ENCODE data around the gene MAOB.
A peak's percentile ranks its signal among the peaks of the same experiment; 100 is the strongest.
"Not testable (repeated sequence)": the region's sequence is repeated elsewhere in the genome, so short reads cannot be mapped to it uniquely, and the experiment has no call there.

The MAOB gene

DNA sequence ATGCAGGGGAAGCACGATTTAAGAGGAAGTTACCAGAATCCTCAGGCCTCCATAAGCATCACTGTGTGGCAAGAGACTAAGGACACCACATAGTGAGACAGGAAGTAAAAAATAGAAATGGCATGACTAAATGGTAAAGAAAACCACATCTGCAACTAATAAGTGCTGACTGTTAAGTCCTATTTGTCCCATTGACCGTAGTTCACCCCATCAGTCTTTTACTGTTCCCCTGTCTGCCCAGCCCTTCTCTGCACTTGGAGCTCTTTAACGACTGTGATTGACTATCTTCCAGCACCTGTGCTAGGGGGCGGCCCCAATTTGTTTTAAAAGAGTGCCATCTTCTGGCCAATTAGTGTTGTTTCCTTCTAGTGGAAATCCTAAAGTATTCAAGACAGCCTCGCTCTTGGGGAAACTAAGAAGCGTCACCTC, 132.0 kb downstream of the MAOB start:
- peak; percentile 79 for DNase-seq

DNA sequence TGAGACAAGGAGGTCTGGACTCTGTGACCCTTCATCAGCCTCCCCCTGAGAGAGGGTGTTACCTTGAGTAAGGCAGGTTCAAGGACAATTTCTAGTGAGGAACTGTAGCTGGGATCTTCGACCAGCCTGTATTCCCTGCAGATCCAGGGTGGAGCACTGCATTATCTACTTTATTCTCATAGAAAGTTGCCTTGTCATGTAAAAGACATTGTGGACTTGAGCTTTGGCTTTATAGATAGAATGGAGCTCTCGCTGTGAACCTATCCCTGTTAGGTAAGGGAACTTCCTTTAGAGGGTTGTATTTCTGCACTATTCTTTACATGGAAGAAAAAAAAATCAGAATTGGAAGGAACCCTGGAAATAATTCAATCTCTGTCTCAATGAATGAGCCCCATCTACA, 134.8 kb downstream of the MAOB start:
- no peak for DNase-seq

GRCh38 chrX:43745938-43746721, 136.1 kb downstream of the MAOB start:
- DNase-seq: no peak

DNA sequence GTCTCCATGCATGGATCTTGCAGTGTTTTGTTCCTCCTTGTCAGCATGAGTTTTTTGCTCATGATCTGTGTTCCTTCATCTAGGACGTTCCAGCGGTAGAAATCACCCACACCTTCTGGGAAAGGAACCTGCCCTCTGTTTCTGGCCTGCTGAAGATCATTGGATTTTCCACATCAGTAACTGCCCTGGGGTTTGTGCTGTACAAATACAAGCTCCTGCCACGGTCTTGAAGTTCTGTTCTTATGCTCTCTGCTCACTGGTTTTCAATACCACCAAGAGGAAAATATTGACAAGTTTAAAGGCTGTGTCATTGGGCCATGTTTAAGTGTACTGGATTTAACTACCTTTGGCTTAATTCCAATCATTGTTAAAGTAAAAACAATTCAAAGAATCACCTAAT, 138.0 kb downstream of the MAOB start:
- DNase-seq: no peak

DNA sequence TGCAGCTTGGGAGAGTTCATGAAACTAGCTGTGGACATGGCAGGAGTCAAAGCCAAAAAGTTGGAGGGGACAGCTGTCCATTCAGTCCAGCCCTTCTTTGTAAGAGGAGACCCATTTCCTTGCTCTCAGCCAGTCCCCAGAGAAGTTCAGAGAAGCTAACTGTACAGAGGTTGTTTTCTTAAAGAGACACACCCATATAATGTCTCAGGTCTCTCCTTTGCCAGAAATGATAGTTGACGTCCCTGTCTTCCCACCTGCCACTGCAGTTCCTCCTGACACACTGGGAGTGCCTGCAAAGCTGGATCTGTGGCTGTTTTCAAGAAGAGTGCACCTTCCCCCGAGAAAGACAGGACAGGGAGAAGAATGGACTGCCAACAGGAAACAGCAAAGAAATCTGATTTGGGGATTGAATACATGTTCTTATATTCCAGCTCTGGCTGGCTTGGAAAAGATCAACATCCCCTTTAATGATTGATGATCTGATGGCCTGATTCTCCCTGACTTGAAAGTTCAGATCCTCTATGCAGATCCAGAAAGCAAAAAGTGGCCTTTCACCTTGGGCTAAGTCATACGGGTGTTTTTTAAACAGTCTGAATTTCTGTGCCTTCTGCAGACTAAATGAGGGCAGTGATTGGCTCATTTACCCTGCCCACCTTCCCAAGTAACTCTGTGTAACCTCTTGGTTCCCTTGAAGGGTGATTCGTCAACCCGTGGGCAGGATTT, 139.0 kb downstream of the MAOB start:
- no peak for DNase-seq

DNA sequence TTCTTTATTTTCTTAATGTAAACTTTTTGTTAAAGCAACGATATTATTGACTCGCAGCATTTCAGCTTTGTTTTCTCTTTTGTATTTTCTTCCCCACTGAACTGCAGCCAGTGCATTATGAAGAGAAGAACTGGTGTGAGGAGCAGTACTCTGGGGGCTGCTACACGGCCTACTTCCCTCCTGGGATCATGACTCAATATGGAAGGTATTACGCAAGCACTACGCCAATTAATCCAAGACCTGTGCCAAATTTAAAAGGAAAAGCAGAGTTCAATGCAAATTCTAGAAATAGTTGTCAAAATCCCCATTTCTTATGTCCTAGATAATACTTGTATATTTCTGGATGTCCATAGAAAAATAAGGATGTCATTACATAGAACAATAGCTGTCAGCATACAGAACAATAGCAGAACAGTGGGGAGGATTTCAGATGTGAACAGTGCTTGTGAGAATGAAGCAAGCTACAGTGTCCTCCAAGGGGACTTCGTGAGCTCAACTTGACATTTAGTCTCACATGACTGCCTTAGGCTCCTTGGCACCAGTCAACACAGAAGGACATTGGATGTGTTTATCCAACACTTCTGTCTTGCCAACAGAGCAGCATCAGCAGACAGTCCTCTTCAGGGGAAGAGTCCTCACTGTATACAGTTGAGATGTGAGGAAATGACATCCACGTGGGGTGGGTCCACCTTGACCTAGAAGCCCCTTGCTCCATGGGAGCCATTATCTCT, 140.2 kb downstream of the MAOB start:
- DNase-seq: peak; percentile 42

DNA sequence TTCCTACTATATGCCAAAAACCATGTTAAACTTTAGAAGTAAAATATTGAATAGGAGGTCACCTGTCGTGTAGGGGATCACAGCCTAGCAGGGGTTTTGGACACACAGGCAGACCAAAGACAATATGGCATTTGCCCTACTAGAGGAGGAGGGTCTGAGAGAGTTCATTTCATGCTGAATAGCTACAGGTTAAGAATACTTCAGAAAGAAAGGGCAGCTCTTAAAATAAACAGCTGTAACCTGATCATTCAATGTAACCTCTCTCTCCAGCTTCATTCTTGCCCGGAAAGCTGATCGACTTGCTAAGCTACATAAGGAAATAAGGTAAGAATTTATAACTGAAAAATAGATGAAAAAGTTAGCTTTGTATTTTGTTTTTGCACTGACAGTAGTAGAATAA, 146.3 kb downstream of the MAOB start:
- no peak for DNase-seq

- no peak for DNase-seq
Observed at GRCh38 chrX:43735534-43735933, 146.7 kb downstream of the MAOB start.

- no peak for DNase-seq
Observed at GRCh38 chrX:43734444-43734843, 147.8 kb downstream of the MAOB start.

DNA sequence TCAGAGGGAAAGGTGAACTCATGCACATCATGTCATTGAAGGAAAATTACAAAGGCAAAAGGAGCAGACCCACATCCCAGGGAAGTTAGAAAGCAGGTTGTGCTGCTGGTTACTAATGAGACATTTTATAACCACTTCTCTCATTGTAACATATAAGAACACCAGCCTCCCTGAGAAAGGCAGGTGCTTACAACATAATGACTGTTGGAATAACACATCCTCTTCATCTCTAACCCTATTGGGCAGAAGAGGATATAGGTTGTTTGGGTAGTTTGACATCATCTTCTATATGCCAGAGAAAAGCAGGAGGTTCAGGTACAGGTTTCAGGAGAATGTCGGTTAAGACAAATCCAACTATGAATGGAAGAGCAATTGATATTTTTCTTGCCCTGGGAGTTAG, 148.6 kb downstream of the MAOB start:
- no peak for DNase-seq

- no peak for DNase-seq
Observed at GRCh38 chrX:43731086-43731485, 151.2 kb downstream of the MAOB start.

DNA sequence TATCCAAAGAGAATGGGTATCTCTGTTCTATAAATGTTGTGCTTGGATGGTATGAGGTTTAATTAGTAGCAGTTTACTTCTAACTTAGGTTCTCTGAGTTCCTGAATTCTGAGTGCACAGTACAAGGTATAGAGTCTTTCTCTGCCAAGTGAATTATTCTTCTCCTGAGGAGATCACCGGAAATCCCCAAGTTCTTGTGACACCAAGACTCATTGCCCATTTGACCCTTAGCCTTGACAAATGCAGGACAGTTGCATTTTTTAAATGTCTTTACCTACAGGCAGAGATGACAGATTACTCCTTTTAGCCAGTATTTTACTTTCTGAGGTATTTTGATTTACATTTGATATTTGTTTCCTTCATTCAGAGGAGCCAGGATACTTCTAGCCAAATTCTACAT, 153.3 kb downstream of the MAOB start:
- peak; percentile 28 for DNase-seq

GRCh38 chrX:43728002-43728401, 154.2 kb downstream of the MAOB start:
- DNase-seq: no peak

DNA sequence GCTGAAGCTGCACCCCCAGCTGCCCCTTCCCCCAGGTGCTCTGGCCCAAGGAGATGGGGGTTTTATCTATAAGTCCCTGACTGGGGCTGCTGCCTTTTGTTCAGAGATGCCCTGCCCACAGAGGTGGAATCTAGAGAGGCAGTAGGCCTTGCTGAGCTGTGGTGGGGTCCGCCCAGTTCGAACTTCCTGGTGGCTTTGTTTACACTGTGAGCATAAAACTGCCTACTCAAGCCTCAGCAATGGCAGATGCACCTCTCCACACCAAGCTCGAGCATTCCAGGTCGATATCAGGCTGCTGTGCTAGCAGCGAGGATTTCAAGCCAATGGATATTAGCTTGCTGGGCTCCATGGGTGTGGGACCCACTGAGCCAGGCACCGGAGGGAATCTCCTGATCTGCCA, 155.0 kb downstream of the MAOB start:
- DNase-seq: not testable (repeated sequence)

DNA sequence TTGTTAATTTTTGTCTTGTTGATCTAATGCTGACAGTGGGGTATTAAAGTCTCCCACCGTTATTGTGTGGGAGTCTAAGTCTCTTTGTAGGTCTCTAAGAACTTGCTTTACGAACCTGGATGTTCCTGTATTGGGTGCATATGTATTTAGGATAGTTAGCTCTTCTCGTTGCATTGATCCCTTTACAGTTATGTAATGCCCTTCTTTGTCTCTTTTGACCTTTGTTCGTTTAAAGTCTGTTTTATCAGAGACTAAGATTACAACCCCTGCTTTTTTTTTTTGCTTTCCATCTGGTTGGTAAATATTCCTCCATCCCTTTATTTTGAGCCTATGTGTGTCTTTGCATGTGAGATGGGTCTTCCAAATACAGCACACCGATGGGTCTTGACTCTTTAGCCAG, 157.0 kb downstream of the MAOB start:
- not testable (repeated sequence) for DNase-seq

- DNase-seq: no peak
Observed at GRCh38 chrX:43720961-43721360, 161.3 kb downstream of the MAOB start.

GRCh38 chrX:43720082-43720481, 162.2 kb downstream of the MAOB start:
- no peak for DNase-seq

GRCh38 chrX:43718956-43719355, 163.3 kb downstream of the MAOB start:
- no peak for DNase-seq

DNA sequence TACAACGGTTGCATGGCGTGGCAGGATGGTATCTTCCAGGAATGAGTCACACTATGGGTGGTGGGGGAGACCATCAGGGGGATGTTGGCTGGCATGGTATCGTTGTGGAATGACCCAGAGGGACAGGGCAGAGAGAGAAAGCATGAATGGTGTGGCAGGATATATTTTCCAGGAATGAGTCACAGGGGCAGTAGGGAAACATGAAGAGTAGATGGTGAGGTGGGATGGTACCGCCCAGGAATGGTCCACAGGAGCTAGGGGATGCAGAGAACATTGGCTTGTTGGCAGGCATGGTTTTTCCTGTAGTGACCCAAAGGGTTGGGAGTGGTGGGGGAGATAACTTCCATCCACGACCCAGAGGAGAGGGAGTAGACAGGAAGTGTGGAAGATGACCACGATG, 163.7 kb downstream of the MAOB start:
- DNase-seq: no peak

DNA sequence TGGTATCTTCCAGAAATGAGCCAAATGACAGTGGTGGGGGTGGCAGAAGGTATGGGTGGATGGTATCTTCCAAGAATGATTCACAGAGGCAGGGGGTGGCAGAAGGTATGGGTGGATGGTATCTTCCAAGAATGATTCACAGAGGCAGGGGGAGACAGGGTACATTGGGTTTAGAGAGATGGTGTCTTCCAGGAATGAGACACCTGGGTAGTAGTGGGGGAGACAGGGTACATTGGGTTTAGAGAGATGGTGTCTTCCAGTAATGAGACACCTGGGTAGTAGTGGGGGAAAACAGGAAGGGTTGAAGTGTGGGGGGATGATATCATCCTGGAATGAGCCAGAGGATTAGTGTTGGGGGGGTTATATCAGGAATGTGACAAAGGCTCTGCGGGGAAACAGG, 164.2 kb downstream of the MAOB start:
- no peak for DNase-seq

DNA sequence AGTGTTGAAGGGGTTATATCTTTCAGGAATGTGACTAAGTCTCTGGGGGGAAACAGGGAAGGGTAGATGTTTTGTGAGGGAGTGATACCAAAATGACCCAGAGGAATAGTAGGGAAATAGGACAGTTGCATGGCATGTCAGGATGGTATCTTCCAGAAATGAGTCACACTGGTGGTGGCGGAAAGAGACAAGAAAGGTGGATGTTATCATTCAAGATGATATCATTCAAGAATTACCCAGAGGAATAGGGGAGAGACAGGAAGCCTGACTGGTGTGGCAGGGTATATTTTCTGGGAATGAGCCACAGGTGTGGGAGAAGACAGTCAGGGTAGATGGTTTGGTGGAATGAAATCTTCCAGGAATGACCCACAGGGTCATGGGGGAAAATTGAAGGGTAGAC, 165.1 kb downstream of the MAOB start:
- DNase-seq: no peak

DNA sequence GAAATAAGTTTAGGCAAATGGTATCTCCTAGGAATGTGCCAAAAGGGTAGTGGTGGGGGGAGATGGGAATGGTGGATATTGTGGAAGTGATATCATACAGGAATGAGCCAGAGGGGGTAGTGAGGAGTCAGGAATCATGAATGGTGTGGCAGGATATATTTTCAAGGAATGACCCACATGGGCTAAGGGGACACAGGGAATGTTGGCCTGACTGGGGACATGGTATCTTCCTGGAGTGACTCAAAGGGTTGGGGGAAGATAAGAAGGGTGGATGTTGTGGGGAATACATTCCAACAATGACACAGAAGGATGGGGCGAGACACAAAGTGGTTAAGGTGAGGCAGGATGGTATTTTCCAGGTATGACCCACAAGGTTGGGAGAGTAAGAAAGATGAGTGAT, 165.6 kb downstream of the MAOB start:
- no peak for DNase-seq

Data from suppressor macrophage treated with lipopolysaccharide for 4 hours (primary cell).